Measurements from ENCODE around the gene TRPM8.

TRPM8 gene

DNA sequence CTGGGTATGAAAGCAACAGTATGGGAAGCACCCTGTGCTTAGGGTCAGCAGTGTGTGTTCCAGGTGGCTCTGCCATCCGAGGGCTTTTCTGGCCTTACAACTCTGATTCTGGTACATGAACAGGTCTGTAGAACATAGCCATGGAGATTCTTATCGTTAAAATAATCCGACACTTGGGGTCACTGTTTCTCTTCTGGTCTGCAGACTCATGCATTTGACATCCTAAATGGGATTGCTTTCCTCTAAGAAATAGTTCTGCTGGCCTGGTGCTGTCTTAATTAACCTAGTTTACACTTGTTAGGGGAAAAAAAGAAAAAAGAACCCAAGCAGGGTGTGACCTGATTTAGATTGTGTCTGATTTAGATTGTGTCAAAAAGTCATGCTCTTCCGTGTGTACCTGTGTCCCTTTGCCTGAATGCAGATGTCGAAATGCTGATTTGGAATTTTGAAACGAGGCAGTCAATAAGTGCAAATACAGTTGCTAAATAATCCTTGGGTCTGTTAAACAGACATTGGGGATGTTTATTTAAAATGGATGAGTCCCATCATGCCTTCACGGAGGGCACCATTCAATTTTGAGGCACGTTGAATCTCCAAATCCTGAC is 59.6 kb downstream of the TRPM8 start:
- DNase-seq: peak; percentile 1

DNA sequence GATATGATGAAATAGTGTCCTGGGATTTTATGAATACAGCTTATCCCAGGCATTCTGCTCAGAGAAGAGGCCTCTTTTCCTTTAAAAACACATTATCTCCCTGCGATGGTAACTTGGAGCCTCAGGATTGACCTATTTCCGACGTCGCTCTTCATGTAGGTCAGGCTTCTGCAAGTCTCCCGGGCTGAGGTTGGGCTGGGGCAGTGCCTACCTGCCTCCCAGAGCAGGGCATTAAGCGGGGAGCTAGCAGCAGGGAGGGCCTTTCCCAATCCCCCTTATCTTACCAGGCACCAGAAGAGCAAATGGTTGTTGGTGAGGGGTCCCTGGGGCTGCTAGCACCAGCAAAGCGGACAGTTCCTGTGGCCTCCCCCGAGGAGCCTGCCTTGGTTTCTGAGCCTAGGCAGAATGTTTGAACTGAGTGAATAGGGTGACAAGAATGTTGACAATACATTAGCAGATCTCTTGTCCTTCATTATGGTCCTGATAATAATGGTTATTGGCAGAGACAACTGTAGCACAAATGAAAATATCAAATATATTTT is 60.2 kb downstream of the TRPM8 start:
- no peak for DNase-seq

DNA sequence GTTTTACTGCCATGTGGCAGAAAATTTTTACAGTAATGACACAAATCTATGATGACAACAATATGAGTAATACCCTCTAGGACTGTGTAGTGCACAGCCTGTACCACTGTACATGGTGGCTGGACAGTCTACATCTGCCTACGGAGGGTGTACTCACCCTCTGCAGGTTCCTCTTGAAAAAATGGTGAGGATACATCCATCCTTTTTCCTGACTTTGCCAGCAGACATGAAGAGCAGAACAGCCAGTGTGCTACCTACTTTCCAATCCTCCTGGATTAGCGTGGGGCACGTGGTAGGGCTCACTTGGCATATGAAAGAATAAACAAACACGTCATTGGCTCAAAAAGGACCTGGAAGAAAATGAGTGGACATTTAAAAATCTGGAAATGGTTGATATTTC is 62.6 kb downstream of the TRPM8 start:
- DNase-seq: no peak

DNA sequence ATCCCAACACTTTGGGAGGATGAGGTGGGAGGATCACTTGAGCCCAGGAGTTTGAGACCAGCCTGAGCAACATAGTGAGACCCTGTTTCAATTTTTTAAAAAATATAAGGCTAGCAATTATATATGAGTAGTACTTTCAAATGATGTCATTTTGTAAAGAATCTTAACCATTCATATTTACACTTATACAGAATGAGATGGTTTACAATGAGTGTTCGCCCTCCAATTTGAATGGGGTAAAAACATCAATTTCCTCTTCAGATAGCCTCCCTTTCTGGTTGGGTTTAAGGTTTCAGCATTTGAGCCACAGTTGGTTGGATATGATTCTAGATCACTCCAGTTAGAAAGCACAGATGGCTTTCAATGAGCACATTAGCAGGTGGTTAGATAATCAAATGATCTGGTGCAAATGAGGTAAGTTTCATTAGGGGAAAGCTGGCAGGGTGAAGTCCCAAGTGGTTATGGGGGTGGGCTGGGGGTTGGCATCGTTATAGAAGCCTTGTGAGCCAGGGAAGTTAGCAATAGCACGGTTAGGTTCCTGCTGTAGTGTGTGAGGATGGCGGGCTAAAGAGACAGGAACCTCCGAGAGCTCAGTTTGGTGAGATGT is 63.9 kb downstream of the TRPM8 start:
- DNase-seq: no peak

DNA sequence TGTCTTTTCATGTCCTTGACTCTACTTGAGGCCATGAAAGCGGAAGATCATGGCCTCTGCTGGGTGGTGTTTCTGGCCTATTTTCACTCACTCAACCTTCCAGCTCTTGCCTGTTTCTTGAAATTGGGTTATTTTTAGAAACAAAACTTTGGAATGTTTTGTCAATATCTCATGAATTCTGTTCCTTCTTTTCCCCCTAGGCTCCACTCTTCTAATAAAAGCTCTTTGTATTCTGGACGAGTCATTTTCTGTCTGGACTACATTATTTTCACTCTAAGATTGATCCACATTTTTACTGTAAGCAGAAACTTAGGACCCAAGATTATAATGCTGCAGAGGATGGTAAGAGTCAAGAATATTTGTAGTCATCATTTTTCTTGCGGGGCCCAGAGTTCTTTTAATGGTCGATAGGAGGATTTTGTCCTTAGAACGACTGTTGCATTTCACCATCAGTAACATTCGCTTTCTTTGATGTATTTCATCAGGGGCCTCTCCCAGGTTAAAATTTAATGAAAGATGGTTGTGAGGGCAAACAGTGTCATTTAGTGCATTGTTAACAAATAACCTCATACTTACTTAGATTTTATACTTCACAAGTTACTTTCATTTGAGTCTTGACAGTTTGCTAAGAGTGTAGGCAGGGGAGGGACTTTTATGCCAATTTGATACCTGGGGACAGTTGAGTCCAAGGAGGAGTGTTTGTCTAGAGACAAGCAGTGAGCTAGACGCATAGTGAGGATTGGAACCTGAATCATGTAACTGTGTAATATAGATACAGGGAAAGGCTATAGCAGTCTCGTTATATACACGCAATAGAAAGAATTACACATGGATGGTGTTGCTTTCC is 64.6 kb downstream of the TRPM8 start:
- no peak for DNase-seq

DNA sequence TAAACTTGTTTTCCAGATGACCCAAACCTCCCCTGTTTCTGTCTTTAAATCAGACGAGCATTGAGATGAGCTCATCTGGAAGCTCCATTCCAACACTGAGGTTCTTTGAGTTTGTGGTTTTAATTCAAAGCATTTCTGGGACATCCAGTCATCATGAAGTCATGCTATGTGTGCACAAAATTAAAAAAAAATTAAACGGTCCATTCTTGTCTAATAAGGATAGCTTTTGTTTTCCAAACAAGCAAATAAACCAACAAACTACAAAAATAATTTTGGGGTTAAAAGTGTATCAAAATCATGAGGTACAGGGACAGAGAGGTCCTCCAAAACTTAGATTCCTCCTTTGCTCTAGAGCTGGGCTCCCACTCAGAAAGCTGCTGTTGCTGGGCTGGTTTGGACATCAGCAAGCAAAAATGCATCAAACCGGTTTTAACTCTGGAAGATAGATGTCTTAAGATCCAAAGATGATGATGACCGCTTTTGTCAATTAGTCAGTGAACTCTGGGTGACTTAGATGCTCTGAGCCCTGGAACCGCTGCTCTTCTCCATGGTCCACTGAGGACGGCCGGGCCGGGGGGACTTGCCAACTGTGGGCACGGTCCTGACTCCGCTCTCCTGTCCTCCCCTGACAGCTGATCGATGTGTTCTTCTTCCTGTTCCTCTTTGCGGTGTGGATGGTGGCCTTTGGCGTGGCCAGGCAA is 65.4 kb downstream of the TRPM8 start:
- DNase-seq: no peak

DNA sequence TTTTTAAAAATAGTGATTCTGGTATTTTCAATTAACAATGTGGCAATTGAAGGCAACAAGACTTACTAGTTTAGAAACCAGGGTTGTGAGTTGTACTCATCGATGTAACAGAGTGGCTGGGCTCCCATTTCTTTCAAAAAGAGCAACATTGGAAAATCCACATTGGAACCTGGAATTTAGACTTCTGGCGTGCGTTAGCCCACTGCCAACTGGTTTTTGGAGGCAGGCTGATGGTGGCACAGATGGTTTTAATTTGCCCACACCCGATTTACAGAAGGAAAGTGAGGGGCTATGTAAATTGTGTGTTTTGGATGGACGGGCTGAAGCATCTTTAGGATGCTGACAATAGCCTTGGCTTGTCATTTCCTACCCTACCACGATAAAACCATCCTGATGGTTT is 66.3 kb downstream of the TRPM8 start:
- no peak for DNase-seq

DNA sequence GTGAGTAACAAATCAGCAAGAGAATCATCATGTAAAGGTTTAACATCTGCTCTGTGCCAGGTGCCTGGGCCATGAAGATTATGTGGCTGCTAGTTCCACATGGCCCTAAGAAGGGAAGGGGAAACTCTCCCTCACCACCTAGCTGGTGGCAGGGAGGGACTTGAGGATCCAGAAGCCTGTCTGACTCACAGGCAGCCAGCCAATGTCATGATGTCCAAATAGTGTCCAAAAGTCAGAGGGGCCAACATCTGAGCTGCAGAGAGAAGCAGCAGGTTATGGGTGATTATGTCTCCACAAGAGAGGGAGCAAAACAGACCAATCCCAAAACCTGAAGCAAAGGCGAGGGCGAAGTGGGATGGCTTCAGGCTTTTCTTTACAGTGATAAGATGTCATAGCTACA is 71.4 kb downstream of the TRPM8 start:
- no peak for DNase-seq

DNA sequence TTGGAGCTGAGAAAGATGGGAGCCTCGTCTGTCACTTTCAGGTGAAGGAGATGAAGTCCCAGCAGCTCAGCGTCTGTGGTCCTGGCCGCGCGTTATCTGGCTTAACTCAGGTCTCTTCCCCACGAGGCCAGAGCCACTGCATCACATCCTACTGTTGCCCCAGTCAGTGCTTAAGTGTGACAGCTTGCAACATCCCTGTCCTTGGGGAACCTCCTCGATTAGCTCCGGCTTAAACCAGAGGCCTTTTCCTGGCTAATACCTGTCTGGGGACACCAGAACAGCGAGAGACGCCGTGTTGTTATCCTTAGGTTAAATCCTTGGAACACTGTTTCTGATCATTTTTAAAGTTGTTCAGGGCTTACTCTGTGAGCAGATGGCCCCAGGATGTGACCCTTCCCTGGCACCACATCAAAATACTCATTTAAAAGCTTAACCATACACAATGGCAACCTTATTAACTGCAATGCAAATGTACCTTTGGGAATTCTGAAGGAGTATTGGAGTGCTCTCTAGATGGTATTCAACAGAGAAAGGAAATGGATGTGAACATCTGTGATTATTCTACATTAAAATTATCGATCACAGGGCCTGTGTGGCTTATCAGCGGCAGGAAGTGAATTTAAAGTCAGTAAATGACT is 72.2 kb downstream of the TRPM8 start:
- DNase-seq: peak; percentile 32

DNA sequence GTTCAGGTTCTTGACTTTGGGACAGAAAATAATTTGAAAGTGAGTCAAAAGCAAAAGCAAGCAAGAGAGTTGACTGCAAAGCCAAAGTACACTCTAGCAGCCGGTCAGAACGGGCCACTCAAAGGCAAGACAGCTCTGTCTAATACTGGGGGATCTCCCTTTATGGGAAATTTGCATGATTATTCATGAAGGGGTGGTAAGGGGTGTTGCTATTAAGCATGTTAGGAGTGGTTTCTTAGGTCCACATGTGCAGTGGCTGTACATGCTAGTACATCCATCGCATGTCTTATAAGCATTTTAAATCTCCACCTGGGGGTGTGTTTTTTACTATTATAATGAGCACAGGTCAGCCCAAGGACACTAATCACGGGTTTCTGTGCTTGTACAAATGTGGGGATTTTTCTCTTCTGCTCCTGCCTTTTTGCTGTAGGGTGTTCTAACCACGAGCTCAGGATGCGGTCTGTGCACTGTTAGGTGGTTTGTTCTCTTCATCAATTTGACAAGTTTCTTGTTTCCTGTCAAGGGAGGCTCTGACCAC is 73.2 kb downstream of the TRPM8 start:
- DNase-seq: peak; percentile 19

DNA sequence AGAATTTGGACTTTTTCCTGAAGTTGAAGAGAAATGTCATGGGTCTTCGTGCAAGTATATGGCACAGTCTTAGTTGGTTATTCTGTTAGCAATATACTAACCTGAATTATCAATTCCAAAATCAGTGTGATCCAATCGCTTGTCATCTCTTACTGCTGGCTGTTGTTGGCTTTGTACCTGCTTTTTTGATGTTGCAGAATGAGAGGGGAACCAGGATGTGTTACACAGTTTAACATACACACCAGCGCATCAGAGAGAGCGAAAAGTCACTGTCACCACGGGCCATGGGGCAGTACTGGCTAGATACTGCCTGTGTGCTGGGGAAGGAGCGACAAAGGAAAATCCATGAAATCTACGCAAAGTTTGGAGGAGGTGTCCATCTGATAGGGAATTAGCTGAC is 74.0 kb downstream of the TRPM8 start:
- DNase-seq: no peak

DNA sequence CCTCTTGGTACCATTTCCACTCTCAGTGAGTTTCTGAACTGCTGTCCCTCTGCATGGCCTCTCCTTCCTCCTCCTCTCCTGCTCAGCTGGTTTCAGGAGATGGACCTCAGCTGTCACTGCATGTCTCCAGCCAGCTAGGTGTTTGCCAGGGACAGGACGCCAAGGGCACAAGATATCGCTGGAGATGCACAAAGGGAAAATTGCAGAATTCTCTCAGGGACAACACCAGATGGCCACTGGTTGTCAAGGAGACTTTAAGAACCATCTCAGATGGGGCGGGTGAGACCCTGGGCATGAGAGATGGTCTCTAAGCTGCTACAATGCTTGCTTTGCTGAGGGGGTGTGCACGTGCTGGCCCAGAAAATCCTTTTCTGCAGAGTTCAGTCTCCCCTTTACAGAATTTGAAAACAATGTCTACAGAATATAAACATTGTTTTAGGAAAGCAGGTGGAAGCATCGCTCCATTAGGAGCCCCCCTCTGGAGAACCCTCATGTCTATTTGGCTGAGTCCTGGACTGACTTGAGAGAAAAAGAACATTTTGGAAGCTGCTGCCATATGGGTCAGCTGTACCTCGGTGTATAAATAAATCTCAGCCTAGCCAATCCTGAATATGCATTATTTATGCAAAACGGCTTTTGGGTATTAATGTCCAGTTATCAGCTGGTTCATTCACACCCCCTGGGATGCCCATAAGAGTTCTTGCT is 75.5 kb downstream of the TRPM8 start:
- no peak for DNase-seq

DNA sequence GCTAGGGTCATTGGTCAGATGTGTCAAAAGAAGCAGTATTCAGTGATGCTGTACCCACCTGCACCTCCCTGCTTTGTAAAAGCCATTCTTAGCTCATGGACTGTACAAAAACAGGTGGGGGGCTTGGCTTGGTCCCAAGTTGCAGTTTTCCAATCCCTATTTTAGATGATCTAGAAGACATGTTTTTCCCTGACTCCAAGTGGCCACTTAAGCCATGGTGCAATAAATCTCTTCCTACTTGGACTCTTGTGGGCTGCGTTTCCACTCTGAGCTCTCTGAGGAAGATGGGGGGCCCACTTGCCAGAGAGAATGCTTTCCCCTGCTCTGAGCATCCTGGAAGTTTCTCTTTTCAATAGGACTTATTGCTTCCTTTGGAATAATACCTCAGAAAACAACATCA is 76.3 kb downstream of the TRPM8 start:
- no peak for DNase-seq

DNA sequence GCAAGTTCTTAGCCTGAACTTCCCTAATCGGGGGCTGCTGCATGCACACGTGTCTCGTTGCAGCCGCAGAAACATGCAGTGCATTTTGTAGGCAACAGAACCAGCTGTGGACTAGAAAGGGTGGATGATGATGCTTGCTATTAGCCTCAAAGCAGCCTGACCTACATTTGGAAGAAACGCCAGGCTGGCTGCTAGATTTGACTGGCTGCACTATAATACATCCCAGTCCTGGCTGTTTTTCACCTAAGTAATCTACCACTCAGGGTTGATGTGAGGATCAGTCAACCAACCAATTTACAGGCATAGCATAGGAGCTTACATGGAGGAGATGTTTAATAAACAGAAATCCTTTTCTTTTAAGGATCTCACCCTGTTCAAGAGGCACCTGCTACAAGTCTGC is 77.0 kb downstream of the TRPM8 start:
- no peak for DNase-seq

DNA sequence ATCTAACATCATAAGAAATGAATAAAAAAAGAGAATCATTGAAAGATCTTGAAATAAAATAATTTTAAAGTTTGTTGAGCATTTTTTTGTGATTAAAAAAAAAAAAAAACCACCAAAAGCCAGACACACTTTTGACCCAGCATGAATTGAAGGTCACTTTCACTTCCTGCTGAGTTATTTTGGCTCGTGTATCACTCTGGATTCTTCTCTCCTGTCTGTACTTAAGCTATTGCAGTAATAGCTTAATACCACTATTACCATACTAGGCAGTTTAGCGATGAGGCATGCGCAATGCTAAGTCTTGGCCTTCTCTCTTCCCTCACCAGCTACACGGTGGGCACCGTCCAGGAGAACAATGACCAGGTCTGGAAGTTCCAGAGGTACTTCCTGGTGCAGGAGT is 78.8 kb downstream of the TRPM8 start:
- DNase-seq: no peak

DNA sequence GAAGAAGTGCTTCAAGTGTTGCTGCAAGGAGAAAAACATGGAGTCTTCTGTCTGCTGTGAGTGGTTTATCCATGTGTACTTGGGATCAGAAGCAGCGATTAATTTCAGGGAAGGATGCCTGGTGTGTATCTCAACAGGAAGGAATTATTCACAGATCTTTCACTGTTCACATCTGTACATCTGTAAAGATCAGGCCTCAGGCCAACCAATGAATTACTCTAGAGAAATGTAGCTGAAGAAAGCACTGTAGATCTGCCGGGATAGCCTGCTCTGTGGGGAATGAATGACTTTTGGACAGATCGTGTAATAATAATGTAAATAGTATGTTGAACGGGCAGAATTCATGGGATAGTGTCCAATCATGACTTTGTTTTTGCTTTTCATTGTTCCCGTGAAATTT is 79.3 kb downstream of the TRPM8 start:
- no peak for DNase-seq

DNA sequence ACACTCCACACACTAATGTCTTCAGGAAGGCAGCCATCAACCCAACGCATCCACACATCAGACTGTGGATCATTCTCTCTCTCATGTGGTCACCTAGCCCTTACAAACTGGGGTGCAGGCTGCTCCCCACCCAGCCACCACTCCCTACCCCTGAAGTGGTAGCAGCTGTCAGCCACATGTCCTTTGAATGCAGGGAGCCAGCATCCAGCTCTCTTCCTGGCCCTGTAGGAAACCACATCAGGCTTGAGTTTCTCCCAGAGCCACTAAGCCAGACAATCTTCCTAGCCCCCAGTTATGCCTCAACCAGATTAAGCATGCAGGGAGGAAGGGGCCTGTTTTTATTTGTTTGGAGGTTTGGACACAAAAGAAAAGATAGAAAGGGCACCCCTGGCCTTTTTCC is 80.5 kb downstream of the TRPM8 start:
- DNase-seq: no peak

DNA sequence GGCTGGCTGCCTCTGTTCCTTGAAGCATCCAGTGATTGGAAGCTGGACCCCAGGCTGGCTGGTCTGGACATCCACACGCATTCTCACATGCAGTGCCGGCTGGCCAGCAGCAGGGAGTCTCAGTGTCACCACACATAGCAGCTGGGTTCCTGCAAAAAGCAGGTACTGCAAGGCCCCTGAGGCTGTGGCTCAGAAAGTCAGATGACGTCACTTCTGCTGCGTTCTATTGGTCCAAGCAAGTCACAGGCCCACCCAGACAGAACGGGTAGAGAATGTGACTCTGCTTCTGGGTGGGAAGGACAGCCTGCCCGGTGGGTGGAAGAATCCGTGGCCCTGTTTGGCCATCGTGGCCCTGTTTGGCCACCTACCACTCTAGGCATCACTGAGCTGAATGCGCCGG is 82.0 kb downstream of the TRPM8 start:
- no peak for DNase-seq

DNA sequence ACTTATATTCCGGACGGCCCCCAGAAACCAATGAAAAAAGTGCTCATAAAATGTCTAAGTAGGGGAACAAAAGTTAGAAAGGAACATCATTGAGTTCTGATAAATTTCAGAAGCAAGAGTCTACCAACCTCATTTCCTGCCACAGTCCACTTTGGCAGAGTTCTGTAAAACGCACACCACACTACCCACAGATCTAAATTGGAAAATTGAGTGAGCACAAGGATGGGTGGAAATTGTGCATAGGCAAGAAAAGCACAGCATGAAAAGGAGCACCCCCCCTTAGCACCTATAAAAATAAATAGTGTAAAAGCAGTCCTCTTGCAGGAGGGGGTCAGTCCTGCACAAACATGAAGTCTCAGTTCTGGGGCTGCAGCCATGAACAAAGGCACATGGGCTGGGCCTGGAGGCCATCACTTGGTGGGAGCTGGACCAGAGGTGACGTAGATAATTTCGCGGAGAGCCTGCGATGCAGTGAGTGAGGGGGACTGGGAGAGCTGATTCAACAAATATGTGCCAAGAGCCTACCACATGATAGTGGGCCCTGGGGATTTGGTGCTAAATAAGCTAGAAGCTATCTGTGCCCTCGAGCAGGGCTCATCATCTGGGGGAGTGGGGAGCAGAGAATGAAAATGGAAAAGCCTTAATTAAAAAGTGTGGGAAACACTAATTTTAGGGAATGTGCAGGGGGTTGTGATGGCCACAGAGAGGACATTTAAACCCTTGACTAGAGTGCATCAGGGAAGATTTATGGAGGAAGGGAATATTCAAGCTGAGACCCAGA is 84.4 kb downstream of the TRPM8 start:
- DNase-seq: no peak

DNA sequence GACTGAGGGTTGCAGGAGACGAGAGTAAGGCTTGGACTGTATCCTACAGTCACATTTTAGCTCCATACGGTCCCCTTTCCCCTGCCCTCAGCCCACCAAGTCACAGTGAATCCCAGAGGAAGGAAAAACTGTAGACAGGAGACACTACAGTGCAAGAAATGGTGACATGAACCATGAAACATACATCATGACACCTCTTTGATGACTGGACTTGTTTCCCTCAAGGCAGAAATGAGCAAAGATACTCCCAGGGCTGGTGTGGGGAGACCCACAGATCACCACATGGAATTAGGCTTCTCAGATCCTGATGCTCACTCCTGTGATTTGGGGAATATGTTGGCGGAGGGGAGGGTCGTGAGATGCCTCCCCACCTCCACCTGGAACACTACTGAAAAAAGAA is 85.1 kb downstream of the TRPM8 start:
- no peak for DNase-seq

DNA sequence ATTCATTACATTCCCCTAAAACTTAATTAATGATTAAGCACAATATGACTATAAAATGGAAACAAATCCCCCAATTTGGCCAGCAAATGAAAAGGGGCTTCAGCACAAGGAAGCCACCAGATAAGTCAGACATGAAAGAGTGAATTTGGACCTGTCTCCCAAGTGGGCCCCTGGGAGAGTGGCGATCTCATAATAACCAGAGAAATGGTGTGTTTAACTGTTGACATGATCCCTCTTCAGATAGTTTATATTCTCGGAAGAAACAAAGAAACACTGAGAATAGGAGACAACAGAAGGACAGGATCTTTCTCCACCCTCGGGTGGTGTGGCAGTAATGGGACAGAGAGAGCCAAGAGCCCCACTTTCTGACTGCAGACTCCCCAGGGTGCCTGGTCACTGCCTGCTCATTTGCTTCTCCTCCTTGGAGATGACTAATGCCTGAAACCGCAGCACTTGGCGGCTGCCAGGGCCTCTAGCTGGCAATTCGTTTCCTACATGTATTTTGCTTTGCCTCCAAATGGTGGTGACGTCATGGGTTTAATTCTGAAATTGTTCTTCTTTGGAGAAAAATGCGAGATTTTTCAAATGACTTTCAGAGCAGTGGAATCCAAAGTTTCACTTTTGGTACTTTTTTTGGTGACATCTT is 86.9 kb downstream of the TRPM8 start:
- no peak for DNase-seq

Data from NCI-H1048 (cell line).